CD4-positive, alpha-beta T cell (primary cell): ENCODE measurements around the gene DTNB. TPM values are rescaled to one million over a fixed set of nuclear protein-coding genes. Genes with fewer than 3 reads are reported as not detected.

Experiments used
- ATAC-seq: fragments of 200-7000 bp; cut with Tn5 transposase; one replicate; pipeline ENCODE4 v1.10.0; 2022; ENCODE audit warnings: mild to moderate bottlenecking; ENCODE audit not compliant: poor library complexity
- CTCF ChIA-PET: fragments of 350-600 bp; sonication (Branson Sonifier 250); formaldehyde crosslinking; loops from one replicate; lab custom pipeline; 2021; ENCODE audit warnings: antibody characterized with exemption, inconsistent platforms; lab: Charles Lee
- POLR2A ChIA-PET: fragments of 350-600 bp; sonication (Branson Sonifier 250); formaldehyde crosslinking; loops from one replicate; lab custom pipeline; 2021; ENCODE audit warnings: antibody characterized with exemption, inconsistent platforms; lab: Charles Lee
- DNase-seq, 14 experiments: peaks; one replicate each; pipeline ENCODE4 v3.0.0-alpha.2; 2013 to 2020; ENCODE audit warnings: mixed read lengths in 2 of 14
- H3K27ac ChIP-seq, 2 donors: one replicate each; pipeline versions ENCODE4 v1.5.1 to v1.7.0; 2013; ENCODE audit warnings: low read length in 2 of 2, low read depth in 1 of 2, mild to moderate bottlenecking in 1 of 2
- H3K27me3 ChIP-seq, 2 experiments: 1 replicate in 1 of 2; 2 replicates in 1 of 2; pipeline versions ENCODE4 v1.6.1 to v1.7.0; 2013; ENCODE audit warnings: low read length in 2 of 2, control low read depth in 1 of 2, mild to moderate bottlenecking in 1 of 2, moderate library complexity in 1 of 2; ENCODE audit not compliant: insufficient read depth in 2 of 2, control insufficient read depth in 1 of 2
- H3K36me3 ChIP-seq: one replicate; pipeline ENCODE4 v1.6.1; 2013; ENCODE audit warnings: low read length, control low read depth; ENCODE audit not compliant: insufficient read depth
- H3K4me1 ChIP-seq: one replicate; pipeline ENCODE4 v1.6.1; 2013; ENCODE audit warnings: low read length, control low read depth; ENCODE audit not compliant: insufficient read depth
- H3K4me3 ChIP-seq: one replicate; pipeline ENCODE4 v1.5.1; 2013; ENCODE audit warnings: mild to moderate bottlenecking, low read length, moderate library complexity
- H3K9me3 ChIP-seq, 2 experiments: 1 replicate in 1 of 2; 2 replicates in 1 of 2; pipeline versions ENCODE4 v1.6.1 to v1.7.0; 2013; ENCODE audit warnings: low read length in 2 of 2, mild to moderate bottlenecking in 2 of 2, control low read depth in 1 of 2, moderate library complexity in 1 of 2; ENCODE audit not compliant: control insufficient read depth in 1 of 2, insufficient read depth in 1 of 2
- H3K27ac Mint-ChIP-seq: one replicate; pipeline ENCODE4 v1.8.0; 2020; ENCODE audit warnings: mixed read lengths
- H3K27me3 Mint-ChIP-seq: one replicate; pipeline ENCODE4 v1.8.0; 2021; ENCODE audit warnings: mixed read lengths
- H3K36me3 Mint-ChIP-seq: one replicate; pipeline ENCODE4 v1.8.0; 2021; ENCODE audit warnings: low read depth, mixed read lengths
- H3K4me1 Mint-ChIP-seq: one replicate; pipeline ENCODE4 v1.8.0; 2021; ENCODE audit warnings: low read depth, mixed read lengths
- H3K4me3 Mint-ChIP-seq: one replicate; pipeline ENCODE4 v1.8.0; 2020; ENCODE audit warnings: mild to moderate bottlenecking, mixed read lengths
- H3K9me3 Mint-ChIP-seq: one replicate; pipeline ENCODE4 v1.8.0; 2020; ENCODE audit warnings: mixed read lengths
- intact Hi-C, 2 experiments: fragments of 100-400 bp; cut with DNase I in 1 of 2; cut with micrococcal nuclease in 1 of 2; formaldehyde crosslinking; loops; one replicate each; pipeline versions ENCODE4 v1.15.1 to v1.9.0; 2023 to 2025; cut with DNase I, micrococcal nuclease
- total RNA-seq, 174 experiments: library from RNA in 2 of 174; stranded (reverse) in 2 of 174; gene quantifications; one replicate each; pipeline ENCODE4 v1.2.3 and lab custom pipeline; 2021 to 2026
- TF ChIP-seq, protein P1 (sequence below): fragments of 200-600 bp; IDR thresholded peaks from one replicate; pipeline ENCODE4 v1.8.0; 2022; ENCODE audit warnings: antibody characterized with exemption, mild to moderate bottlenecking

Gene DTNB
- total RNA-seq, 2 experiments from 2014 or later, result 30.1 to 33.6 TPM

DNA sequence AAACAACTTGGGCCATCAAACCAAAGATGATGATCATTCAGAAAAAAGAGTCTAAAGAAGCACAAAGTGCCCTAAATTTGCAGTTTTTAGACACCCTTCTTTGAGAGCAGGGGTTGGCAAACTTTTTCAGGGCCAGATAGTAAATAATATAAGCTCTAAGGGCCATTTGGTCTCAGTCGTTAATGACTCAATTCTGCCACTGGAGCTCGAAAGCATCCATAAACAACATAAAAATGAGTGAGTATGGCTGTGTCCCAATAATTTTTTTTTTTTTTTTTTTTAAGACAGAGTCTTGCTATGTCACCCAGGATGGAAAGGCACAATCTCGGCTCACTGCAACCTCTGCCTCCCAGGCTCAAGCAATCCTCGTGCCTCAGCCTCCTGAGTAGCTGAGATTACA, 152.3 kb downstream of the DTNB start:
- intact Hi-C loops, result loop anchor here in 1 of 2 experiments (5.0 kb wide), 1 partner anchor 159 kb away; no protein-coding TSS in a partner anchor

DNA sequence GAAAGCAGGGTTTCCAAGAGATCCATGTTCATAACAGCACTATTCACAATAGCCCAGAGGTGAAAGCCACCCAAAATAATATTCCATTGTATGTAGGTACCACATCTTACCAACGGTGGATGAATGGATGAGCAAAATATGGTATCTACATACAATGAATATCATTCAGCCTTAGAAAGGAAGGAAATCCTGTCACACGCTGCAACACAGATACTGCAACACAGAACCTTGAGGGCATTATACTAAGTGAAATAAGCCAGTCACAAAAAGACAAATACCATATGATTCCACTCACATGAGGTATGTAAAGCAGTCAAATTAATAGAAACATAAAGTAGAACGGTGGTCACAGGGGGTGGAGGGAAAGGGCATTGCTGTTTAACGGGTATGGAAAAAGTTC, 155.7 kb downstream of the DTNB start:
- no peaks in the 10 kb centered on the region for H3K9me3 ChIP-seq
- no peak overlapping the region for H3K27ac ChIP-seq
- Mint-ChIP-seq H3K4me3 (no peak overlapping the region), H3K27ac (no peak overlapping the region), H3K36me3 (no peaks in the 10 kb centered on the region), H3K9me3 (no peaks in the 10 kb centered on the region), H3K27me3 (no peaks in the 10 kb centered on the region), H3K4me1 (peaks cover 7% of the 10 kb centered on the region)
- DNase-seq (no peak), ATAC-seq (no peak)
- CTCF ChIA-PET, result no interaction called here
- intact Hi-C loops, result no loop called here
- no peak overlapping the region for H3K4me3 ChIP-seq
- no peaks in the 10 kb centered on the region for H3K4me1 ChIP-seq
- TF ChIP-seq, protein P1, sequence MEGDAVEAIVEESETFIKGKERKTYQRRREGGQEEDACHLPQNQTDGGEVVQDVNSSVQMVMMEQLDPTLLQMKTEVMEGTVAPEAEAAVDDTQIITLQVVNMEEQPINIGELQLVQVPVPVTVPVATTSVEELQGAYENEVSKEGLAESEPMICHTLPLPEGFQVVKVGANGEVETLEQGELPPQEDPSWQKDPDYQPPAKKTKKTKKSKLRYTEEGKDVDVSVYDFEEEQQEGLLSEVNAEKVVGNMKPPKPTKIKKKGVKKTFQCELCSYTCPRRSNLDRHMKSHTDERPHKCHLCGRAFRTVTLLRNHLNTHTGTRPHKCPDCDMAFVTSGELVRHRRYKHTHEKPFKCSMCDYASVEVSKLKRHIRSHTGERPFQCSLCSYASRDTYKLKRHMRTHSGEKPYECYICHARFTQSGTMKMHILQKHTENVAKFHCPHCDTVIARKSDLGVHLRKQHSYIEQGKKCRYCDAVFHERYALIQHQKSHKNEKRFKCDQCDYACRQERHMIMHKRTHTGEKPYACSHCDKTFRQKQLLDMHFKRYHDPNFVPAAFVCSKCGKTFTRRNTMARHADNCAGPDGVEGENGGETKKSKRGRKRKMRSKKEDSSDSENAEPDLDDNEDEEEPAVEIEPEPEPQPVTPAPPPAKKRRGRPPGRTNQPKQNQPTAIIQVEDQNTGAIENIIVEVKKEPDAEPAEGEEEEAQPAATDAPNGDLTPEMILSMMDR, result no peak
- H3K36me3 ChIP-seq, result no peaks in the 10 kb centered on the region
- POLR2A ChIA-PET, result no interaction called here
- no peaks in the 10 kb centered on the region for H3K27me3 ChIP-seq

More for the DNA sequence above, 152.3 kb downstream of the DTNB start:
- H3K27me3 Mint-ChIP-seq, result no peaks in the 10 kb centered on the region
- no peak overlapping the region for H3K4me3 Mint-ChIP-seq
- peaks cover 7% of the 10 kb centered on the region for H3K4me1 Mint-ChIP-seq
- no peak for DNase-seq
- no peaks in the 10 kb centered on the region for H3K9me3 Mint-ChIP-seq
- Histone ChIP-seq H3K27me3 (no peaks in the 10 kb centered on the region), H3K27ac (no peak overlapping the region), H3K4me1 (no peaks in the 10 kb centered on the region), H3K36me3 (no peaks in the 10 kb centered on the region), H3K9me3 (no peaks in the 10 kb centered on the region), H3K4me3 (no peak overlapping the region)
- no peak for ATAC-seq
- H3K27ac Mint-ChIP-seq, result no peak overlapping the region
- no peaks in the 10 kb centered on the region for H3K36me3 Mint-ChIP-seq
- TF ChIP-seq, protein P1, result no peak
- ChIA-PET POLR2A (interaction anchor here (0.6 to 1.3 kb wide), 3 partner anchors 156 to 248 kb away, joined by 3 to 5 read pairs (median 3); no protein-coding TSS in a partner anchor), CTCF (interaction anchor here (1.0 kb wide), 1 partner anchor 179 kb away, joined by 3 read pairs; the partner anchor contains the start of gene DNMT3A)

DNA sequence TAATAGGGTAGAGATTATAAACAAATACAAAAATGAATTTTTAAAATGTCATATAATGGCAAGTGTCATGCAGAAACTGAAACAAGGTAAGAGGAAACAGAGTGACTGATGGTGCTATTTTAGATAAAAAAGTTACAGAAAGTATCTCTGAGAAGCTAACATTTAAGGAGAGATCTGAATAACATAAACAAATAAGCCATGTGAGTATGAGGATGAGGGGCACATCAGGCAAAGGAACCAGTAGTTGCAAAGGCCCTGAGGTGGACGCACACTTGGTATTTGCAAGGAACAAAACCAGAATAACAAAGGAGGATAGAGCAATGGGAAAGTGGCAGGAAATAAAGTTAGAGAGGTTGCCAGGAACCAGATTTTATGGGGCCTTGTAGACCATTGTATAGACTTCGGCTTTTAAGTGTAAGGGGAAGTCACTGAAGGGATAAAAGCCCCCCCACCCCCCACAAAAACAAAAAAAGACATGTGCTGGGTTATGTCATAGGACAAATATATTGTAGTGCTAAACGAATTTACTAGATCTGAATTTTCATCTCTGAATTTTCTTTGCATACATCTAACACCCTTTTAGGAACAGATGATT, 159.2 kb downstream of the DTNB start:
- ChIA-PET POLR2A (no interaction called here), CTCF (no interaction called here)
- DNase-seq, result no peak
- H3K9me3 Mint-ChIP-seq, result no peaks in the 10 kb centered on the region
- Histone ChIP-seq H3K4me3 (no peak overlapping the region), H3K4me1 (no peaks in the 10 kb centered on the region), H3K27me3 (no peaks in the 10 kb centered on the region), H3K36me3 (no peaks in the 10 kb centered on the region), H3K27ac (no peak overlapping the region), H3K9me3 (no peaks in the 10 kb centered on the region)
- H3K4me3 Mint-ChIP-seq, result no peak overlapping the region
- H3K36me3 Mint-ChIP-seq, result no peaks in the 10 kb centered on the region
- H3K4me1 Mint-ChIP-seq, result no peaks in the 10 kb centered on the region
- no peak overlapping the region for H3K27ac Mint-ChIP-seq
- ATAC-seq, result no peak
- TF ChIP-seq, protein P1, result no peak
- no peaks in the 10 kb centered on the region for H3K27me3 Mint-ChIP-seq
- intact Hi-C loops, result no loop called here
